Mesothelial cell of epicardium (in vitro differentiated cells): ENCODE results near the gene CPA5. TPM values are rescaled to one million over a fixed set of nuclear protein-coding genes. Genes with fewer than 3 reads are reported as not detected.
A peak's percentile ranks its signal among the peaks of the same experiment; 100 is the strongest.

ENCODE experiments used
- DNase-seq, 2 experiments: peaks; one replicate each; pipeline ENCODE4 v3.0.0; 2021; ENCODE audit warnings: low spot score in 2 of 2; ENCODE audit not compliant: unreplicated experiment in 2 of 2
- H3K27ac Mint-ChIP-seq: 2 replicates; pipeline ENCODE4 v1.8.0; 2021; ENCODE audit warnings: mixed read lengths
- H3K27me3 Mint-ChIP-seq: 2 replicates; pipeline ENCODE4 v1.8.0; 2021; ENCODE audit warnings: low read depth, mixed read lengths
- H3K36me3 Mint-ChIP-seq: 2 replicates; pipeline ENCODE4 v1.8.0; 2021; ENCODE audit warnings: mixed read lengths
- H3K4me1 Mint-ChIP-seq: 2 replicates; pipeline ENCODE4 v1.8.0; 2021; ENCODE audit warnings: mixed read lengths
- H3K4me3 Mint-ChIP-seq: 2 replicates; pipeline ENCODE4 v1.8.0; 2021; ENCODE audit warnings: mild to moderate bottlenecking, moderate library complexity, mixed read lengths
- H3K9me3 Mint-ChIP-seq: 2 replicates; pipeline ENCODE4 v1.8.0; 2021; ENCODE audit warnings: mixed read lengths
- total RNA-seq: library from RNA; stranded (reverse); gene quantifications from 3 replicates; pipeline ENCODE4 v1.2.1, GENCODE V29; 2021
- TF ChIP-seq, protein P1 (sequence below): fragments of 200-600 bp; sonication (generic); IDR thresholded peaks from one replicate; pipeline ENCODE4 v1.5.0; 2021; ENCODE audit warnings: antibody characterized with exemption; ENCODE audit not compliant: unreplicated experiment

CPA5 gene, protein sequence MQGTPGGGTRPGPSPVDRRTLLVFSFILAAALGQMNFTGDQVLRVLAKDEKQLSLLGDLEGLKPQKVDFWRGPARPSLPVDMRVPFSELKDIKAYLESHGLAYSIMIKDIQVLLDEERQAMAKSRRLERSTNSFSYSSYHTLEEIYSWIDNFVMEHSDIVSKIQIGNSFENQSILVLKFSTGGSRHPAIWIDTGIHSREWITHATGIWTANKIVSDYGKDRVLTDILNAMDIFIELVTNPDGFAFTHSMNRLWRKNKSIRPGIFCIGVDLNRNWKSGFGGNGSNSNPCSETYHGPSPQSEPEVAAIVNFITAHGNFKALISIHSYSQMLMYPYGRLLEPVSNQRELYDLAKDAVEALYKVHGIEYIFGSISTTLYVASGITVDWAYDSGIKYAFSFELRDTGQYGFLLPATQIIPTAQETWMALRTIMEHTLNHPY
- total RNA-seq: 0.58 TPM in 1 of 3 replicates, not detected in the others

DNA sequence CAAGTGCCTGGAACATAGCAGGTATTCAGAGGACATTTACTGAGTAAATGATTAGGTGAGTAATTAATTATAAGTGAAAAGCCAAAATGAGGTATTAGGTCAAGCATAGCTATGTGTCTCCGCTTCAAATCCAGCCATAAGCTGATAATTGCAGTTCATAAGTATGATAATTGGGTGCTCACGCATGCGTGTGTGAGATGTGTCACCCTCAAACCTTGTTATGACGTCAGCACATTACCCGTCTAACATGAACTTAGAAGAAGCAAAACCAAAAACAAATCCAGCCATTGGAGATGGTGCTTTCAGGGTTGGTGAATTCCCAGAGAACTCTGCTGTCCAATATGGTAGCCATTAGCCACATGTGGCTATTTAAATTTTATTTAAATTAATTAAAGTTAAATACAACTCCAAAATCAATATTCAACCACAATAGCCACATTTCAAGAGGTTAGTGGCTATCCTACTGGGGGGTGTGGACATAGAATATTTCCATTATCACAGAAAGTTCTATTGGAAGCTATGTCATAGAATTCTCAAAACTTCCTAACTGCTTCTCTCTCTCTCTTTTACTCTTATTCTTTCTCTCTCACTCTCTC lies at the start of gene CPA5:
CPA5 (plus strand) TSS at position 546 of the 596 bp plus-strand sequence. CDS start 1,670 bp downstream, outside the sequence.
- peaks cover 3% of the 10 kb centered on the region for H3K36me3 Mint-ChIP-seq

DNA sequence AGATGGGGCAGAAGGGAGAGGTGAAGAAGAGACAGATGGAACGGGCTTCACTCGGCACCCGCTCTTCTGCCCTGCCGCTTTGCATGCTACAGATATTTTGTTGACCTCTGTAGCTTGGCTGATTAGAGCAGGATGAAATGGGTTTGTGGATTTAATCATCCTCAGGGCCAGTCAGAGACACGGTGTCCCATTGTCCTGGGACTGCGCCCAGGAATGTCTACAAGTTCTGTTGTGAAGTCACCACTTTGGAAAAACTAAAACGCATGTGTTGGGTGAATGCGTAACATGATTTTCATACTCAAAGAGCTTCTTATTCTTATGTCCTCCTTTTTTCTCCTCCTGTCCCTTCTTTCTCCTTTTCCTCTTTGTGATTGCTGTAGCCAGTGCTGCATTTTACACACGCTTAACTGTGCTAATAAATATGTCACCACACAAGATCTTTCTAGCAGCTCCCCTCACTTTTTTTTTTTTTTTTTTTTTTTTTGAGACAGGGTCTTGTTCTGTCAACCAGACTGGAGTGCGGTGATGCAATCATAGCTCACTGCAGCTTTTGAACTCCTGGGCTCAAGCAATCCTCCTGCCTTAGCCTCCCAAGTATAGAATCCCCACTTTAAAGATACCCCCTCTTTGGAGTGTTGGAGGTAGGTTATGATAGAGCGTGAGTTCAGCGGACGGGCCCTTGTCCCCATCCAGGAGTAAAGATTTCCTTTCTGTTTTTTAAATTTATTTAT lies 48.2 kb upstream of the CPA5 start:
- peaks cover 53% of the 10 kb centered on the region for H3K4me1 Mint-ChIP-seq

More for the DNA sequence above, at the start of gene CPA5:
- no peak within 1 kb of the TSS for H3K4me3 Mint-ChIP-seq
- no peaks in the 10 kb centered on the region for H3K27me3 Mint-ChIP-seq
- DNase-seq: no peak
- peak within 1 kb of the TSS; percentile 79 for H3K27ac Mint-ChIP-seq
- H3K9me3 Mint-ChIP-seq: peaks cover 9% of the 10 kb centered on the region
- TF ChIP-seq, protein P1, sequence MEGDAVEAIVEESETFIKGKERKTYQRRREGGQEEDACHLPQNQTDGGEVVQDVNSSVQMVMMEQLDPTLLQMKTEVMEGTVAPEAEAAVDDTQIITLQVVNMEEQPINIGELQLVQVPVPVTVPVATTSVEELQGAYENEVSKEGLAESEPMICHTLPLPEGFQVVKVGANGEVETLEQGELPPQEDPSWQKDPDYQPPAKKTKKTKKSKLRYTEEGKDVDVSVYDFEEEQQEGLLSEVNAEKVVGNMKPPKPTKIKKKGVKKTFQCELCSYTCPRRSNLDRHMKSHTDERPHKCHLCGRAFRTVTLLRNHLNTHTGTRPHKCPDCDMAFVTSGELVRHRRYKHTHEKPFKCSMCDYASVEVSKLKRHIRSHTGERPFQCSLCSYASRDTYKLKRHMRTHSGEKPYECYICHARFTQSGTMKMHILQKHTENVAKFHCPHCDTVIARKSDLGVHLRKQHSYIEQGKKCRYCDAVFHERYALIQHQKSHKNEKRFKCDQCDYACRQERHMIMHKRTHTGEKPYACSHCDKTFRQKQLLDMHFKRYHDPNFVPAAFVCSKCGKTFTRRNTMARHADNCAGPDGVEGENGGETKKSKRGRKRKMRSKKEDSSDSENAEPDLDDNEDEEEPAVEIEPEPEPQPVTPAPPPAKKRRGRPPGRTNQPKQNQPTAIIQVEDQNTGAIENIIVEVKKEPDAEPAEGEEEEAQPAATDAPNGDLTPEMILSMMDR: no peak
- peaks cover 15% of the 10 kb centered on the region for H3K4me1 Mint-ChIP-seq

DNA sequence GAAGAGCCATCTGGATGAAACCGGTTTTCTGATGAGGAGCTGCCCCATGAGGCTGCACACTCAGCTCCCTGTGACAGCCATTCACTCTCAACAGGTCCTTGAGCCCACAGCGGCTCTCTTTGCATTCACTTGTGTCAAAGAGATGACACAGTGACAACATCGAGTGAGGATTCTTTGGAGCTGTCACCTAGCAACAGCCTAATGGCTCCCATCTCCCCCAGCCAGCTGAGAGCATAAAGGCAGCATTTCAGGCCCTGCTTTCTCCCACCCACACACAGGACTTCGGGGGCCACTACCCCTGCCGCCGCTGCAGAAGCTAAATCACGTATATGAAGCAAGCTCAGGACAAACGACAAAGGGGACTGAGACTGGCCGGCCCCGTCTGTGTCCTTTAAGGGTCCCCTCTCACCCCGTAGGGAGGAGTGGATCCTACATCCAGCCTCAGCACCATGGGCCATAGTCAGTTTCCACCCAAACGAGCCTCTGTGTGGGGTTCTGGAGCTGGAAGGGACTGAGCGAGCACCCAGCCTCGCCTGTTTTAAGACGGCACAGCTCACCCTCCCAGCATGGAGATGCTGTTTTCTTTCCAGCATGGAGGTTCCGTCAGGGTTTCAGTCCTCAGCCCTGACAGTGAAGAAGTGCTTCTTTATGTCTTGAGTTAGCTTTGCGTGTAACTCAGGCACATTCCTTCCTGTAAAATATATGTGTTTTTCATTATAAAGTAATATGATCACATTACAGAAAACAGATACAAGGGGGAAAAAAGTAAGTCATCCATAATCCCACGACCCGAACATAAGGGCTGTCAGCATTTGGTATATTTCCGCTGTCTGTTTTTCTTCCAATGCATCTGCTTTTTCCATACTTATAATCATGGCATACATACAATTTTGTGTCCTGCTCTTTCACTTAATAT lies 46.7 kb upstream of the CPA5 start:
- no peaks in the 10 kb centered on the region for H3K36me3 Mint-ChIP-seq
- no peaks in the 10 kb centered on the region for H3K27me3 Mint-ChIP-seq
- peak overlapping the region; percentile 82 for H3K27ac Mint-ChIP-seq
- no peak for DNase-seq
- peaks cover 7% of the 10 kb centered on the region for H3K9me3 Mint-ChIP-seq
- H3K4me3 Mint-ChIP-seq: no peak overlapping the region
- H3K4me1 Mint-ChIP-seq: peaks cover 52% of the 10 kb centered on the region
- TF ChIP-seq, protein P1: no peak

More for the DNA sequence above, 48.2 kb upstream of the CPA5 start:
- H3K27me3 Mint-ChIP-seq: no peaks in the 10 kb centered on the region
- DNase-seq: no peak
- H3K27ac Mint-ChIP-seq: peak overlapping the region; percentile 80
- peaks cover 7% of the 10 kb centered on the region for H3K9me3 Mint-ChIP-seq
- TF ChIP-seq, protein P1: no peak
- H3K36me3 Mint-ChIP-seq: no peaks in the 10 kb centered on the region
- H3K4me3 Mint-ChIP-seq: no peak overlapping the region

DNA sequence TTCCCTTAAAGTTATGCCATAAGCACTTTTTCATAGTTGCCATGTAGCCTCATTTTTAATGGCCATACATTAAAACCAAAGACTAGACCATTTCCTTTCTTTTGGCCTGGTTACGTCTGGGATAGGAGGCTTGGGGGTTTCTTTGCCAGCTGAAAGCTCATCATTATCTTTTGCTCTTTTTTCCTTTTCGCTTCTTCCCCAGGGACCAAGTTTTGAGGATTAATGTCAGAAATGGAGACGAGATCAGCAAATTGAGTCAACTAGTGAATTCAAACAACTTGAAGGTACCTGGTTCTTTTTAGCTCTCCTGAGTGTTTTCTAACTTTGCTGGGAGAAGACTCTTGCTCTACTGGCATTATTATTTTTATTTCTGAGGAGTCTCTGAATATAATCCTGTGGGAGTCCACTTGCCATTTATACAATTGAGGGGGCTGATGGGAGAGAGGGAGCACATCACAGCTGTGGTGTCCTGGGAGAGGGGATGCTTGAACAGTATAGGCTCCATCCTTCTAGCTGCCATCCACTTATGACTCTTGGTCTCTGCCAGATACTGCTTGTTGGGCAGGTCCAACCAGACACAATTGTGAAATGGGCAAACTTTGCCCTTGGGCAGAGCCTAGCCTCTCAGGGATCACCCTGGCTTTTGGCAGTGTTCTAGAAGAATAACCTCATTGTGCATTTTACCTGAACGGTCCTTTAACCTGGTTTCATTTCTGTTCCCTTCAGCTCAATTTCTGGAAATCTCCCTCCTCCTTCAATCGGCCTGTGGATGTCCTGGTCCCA lies 45.9 kb upstream of the CPA5 start:
- H3K27ac Mint-ChIP-seq: peak overlapping the region; percentile 82
- no peaks in the 10 kb centered on the region for H3K27me3 Mint-ChIP-seq
- TF ChIP-seq, protein P1: no peak

More for the DNA sequence above, 45.9 kb upstream of the CPA5 start:
- Mint-ChIP-seq H3K4me1 (peaks cover 45% of the 10 kb centered on the region), H3K9me3 (peaks cover 7% of the 10 kb centered on the region), H3K4me3 (no peak overlapping the region), H3K36me3 (no peaks in the 10 kb centered on the region)
- DNase-seq: no peak
